Lower leg skin (tissue), 3 donors: ENCODE measurements around the gene PHLPP1.

Source experiments
- CTCF ChIP-seq, 3 donors: fragments of 450-650 bp; IDR thresholded peaks; one replicate each; pipeline ENCODE4 v1.5.1; 2016; ENCODE audit warnings: antibody characterized with exemption in 3 of 3, mild to moderate bottlenecking in 3 of 3, moderate library complexity in 2 of 3
- POLR2A ChIP-seq, 2 donors: fragments of 450-650 bp; IDR thresholded peaks; one replicate each; pipeline ENCODE4 v1.6.1; 2016 to 2017; ENCODE audit warnings: antibody characterized with exemption in 2 of 2, mild to moderate bottlenecking in 1 of 2, moderate library complexity in 1 of 2

DNA sequence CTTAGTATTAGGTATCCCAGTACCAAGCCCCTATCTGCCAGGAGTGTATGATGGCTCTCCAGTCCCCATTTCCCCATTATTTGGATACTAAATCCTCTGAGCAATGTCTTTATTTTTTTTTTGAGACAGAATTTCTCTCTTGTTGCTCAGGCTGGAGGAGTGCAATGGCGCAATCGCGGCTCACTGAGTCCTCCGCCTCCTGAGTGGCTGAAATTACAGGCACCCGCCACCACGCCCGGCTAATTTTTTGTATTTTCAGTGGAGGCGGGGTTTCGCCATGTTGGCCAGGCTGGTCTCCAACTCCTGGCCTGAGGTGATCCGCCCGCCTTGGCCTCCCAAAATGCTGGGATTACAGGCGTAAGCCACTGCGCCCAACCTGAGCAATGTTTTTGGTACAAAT lies 3.6 kb upstream of the PHLPP1 start:
- no peak for TF ChIP-seq CTCF (IDR thresholded peaks at IDR 0.05)
- TF ChIP-seq POLR2A (IDR thresholded peaks at IDR 0.05): no peak
